ENCODE measurements around the gene BLOC1S4.
A peak's percentile ranks its signal among the peaks of the same experiment; 100 is the strongest.

The BLOC1S4 gene

DNA sequence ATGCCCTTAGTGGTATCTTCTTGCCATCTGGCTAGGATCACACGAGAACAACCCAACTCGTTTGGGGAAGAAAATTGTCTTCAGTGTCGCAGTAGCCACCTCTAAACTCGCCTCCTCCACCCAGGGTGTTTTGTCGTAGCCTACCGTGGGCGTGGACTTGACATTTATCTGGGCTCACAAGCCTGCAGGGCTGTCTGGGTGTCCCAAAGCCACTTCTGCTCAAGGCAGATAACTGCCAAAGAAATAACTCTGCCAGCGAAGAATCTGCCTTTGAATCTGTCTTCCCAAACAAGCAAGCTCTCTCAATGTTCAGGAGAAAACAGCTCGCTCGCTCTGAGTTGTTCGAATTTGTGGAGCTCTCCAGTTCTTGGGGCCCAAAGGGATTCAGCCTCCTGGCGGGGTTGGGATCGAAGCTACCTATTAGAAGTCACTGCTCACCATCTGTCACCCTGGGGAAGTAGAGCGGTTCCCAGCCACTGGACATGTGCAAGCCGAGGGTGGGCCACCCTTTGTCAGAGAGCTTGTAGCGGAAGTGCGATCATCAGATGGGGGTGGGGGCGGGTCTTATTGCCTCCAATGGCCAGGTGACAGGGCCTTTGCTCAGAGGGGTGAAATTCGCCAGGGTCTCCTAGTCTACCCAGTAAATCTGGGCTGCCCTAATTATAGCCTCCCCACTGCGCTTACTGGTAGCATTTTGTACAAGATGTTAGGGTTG lies 14.8 kb downstream of the BLOC1S4 start:
- intact Hi-C loops (cut with DNase I) = no loop called here
- peak in 5 of 42 donors; percentile 14 to 29 (median 27) for DNase-seq

DNA sequence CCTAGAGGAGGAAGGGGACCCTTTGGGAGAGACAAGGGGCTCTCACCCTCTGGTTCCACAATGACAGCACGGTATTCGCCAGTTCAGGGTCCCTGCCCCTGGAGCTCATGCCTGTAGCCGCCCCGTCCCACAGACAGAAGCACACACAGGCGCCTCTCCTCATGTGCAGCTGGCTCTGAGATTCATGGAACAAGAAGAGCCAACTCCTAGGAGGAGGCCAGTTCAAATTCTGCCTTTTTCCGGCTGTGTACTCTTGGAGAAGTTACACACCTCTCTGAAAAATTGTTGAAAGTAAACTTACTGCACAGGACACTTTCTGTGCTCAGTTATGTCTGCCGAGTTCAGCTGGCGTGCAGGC lies 15.3 kb downstream of the BLOC1S4 start:
- peak in 1 of 42 donors; percentile 16 for DNase-seq
- intact Hi-C loops (cut with DNase I) = no loop called here

DNA sequence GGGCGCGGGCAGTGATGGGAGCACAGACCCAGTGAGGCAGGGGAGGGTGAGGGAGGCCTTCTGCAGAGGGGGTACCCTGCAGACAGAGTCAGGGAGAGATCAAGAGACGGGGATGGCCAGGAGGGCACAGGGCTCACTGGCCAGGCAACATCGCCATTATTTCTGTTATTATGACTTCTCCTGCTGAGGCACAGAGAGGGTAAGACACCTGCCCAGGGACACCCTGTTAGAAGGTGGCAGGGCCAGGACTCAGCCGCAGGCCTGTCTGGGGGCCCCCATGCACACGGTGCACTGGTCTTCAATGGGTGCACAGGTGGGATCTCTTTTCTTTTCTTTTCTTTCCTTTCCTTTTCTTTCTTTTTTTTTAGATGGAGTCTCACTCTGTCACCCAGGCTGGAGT lies 15.8 kb downstream of the BLOC1S4 start:
- intact Hi-C loops (cut with DNase I) = no loop called here
- peak in 3 of 42 donors; percentile 4 to 20 (median 14) for DNase-seq

DNA sequence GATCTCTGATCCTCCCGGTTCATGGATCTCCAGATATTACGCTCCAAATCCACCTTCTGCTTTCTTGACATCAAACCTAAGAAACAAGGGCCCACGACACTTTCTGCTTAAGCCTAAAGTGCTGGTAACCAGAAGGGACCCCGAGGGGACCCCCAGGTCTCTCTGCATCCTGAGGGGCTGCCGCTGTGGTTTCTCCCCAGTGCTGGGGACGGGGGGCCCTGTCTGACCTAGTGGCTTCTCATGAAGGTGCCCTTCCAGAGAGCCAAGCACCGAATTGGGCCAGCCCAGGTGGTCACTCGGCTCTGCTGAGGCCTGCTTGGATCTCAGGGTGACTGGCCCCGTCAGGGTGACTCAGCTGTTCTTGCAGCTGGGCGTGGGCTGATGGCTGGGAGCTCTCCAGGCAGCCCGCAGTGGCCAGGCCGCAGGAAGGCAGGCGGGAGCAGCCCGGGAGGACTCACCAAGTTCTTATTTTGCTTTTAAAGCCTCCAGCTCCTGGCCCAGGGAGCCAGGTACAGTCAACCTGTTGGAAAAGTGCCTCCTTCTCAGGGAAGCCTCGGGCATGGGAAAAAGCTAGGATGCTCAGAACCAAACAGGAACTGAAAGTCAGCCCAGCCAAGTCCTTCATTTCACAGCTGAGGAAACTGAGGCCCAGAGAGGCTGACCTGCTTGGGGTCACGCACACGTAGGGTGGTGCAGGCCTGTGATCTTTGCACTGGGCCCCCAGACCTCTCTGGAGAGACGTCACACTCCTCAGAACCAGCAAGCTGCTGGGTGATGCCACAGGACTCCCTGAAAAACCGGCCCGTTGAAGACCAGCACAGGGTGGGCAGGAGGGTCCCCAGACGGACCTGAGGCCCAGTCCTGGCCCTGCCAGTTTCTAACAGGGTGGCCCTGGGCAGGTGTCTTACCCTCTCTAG lies 16.7 kb downstream of the BLOC1S4 start:
- DNase-seq = peak; percentile 39 to 90 (median 72)
- intact Hi-C loops (cut with DNase I) = no loop called here

DNA sequence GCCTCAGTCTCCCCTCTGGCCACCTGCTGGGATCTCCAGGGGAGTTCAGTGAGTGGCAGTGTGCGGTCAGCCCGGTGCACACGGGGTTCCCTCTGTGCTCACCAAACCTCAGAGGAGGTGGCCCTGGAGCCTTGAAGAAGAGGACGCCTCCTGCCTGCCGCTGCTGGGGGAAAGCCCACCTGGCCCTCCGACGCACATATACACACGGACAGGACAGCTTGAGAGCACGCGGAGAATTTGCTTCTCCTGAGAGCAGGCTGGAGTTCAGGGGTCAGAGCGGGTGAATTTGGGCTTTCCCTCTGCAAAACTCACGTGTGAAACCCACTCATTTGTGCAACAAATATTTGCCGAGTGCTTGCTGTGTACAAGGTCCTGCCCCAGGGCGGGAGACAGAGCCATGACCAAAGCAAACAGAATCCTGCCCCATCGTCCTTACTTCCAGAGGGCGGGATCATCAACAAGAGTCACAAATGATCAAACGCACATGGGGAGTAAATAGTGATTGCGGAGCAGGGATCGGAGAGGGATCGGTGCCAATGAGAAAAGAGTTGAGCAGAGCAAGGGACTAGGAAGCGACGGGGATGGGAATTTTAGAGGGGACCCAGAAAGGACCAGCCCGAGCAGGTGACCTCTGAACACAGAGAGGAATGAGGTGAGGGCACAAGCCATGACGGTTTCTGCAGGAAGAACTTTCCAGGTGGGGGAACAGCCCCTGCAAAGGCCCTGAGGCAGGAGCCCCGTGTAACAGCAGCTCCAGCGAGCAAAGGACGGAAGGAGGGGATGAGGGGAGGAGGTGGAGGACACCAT lies 17.6 kb downstream of the BLOC1S4 start:
- peak in 4 of 42 donors; percentile 11 to 42 (median 18) for DNase-seq
- intact Hi-C loops (cut with DNase I) = no loop called here

DNA sequence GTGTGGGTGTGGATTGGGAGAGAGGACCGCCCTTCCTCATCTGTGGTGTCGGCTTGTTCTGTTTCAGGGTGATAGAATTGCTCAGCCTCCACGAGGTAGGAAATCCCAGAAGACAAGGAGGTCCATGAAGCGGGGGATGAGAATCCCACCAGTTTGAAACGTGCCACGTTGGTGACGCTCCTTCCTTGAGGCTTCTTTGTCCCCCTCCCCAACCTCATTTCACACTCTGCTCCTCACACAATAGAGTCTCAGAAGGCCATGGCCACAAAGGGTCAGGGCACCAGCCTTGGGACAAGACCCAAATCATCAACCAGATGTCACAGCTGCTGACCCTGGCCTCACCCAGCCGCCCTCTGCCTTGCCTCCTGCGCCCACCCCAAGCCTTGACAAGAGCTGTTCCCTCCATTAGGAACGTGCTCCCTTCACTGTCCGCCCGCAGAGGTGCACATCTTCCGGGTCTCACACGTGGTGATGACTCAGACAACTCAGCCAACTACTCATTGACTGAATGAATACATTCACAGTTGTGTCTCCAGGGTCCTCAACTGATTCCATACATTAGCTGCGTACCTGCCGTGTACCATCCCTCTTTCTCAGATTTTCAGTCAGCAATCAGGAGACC lies 18.3 kb downstream of the BLOC1S4 start:
- intact Hi-C loops (cut with DNase I) = no loop called here
- DNase-seq = peak in 3 of 42 donors; percentile 13 to 62 (median 18)

DNA sequence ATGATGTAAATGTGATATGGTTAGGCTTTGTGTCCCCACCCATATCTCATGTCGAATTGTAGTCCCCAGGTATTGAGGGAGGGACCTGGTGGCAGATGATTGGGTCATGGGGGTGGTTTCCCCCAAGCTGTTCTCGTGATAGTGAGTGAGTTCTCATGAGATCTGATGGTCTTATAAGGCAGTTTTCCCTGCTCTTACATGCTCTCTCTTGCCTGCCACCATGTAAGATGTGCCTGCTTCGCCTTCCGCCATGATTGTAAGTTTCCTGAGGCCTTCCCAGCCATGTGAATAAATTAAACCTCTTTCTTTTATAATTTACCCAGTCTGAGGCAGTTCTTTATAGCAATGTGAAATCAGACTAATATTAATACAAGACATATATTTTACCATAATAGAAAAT lies 23.9 kb downstream of the BLOC1S4 start:
- no peak for DNase-seq
- intact Hi-C loops (cut with DNase I) = no loop called here

DNA sequence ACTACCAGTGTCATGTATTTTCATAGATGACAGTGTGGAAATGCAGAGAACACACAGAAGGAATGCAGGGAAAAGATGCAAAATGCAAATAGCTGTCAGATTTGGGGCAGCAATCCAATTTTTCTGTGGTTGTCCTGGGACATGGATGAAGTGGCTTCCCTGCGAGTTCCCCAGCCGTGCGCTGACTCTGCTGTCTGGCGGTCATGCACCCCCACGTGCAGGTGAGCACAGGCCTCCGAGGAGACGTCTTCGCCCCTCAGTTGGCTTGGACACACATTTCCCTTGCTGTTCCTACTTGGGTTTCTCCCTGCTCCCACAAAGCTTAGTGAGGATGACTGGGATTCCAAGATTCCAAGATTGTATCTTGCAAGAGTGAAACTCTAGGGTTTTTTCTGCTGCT lies 24.4 kb downstream of the BLOC1S4 start:
- DNase-seq = no peak
- intact Hi-C loops (cut with DNase I) = no loop called here

DNA sequence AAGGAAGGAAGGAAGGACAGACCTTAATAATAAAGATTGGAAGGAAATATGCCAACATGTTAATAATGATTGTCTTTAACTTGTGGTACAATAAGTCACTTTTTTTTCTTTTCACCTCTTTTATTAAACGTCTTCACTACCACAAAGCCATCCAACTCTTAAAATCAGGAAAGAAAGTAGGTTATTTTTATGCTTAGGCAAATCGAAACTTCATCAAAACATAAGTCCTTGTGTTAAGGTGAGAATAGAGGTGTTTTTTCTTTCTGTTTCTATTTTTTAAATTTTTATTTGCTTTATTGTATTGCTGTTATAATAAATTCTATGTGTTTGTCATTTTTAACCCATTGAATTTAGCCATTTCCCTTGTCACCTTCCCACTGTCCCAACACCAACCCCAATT lies 26.5 kb downstream of the BLOC1S4 start:
- DNase-seq = no peak
- intact Hi-C loops (cut with DNase I) = no loop called here

DNA sequence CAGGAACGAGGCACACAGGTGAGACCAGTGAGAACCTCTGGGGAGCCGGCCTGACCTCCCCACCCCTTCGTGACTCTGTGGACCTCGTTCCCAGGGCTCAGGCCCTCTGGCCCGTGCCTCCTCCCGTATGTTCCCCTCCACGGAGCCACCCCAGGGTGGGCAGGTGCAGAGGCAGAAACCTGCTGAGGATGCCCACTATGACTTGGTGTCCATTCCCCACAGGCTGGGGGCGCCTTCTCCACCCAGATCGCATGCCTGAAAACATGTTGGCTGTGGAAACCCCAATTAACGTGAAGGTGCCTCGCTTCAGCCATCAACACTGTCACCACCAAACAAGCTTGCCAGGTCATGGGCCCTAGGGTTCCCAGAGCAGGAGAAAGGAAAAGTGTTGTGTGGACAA lies 27.0 kb downstream of the BLOC1S4 start:
- intact Hi-C loops (cut with DNase I) = no loop called here
- DNase-seq = no peak

DNA sequence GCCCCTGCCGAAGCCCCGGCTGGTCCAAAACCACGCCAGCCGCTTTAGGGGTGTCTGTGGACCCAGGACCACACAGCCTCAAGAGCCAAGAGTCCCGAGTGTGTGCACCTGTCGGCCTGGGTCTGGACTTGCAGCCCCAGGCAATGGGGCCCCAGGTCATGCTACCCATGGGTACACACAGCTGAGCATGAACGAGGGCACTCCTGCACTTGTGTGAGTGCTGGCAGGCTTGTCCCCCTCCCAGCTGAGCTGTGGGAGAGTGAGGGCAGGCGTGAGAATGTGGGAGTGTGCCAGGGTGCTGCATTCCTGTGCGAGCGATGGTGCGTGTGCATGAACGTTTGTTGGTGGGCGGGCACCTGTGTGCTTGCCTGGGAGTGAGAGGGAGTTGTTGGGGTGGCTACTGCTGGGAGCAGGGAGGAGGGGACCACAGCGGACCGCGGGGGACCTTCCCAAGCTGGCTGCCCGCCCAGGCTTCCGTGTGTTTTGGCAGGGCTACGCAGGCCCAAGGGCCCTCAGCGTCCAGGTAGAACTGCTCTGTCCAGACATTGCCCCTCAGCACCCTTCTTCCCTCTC lies 30.8 kb downstream of the BLOC1S4 start:
- intact Hi-C loops (cut with DNase I) = no loop called here
- DNase-seq = peak in 6 of 42 donors; percentile 11 to 56 (median 32)

DNA sequence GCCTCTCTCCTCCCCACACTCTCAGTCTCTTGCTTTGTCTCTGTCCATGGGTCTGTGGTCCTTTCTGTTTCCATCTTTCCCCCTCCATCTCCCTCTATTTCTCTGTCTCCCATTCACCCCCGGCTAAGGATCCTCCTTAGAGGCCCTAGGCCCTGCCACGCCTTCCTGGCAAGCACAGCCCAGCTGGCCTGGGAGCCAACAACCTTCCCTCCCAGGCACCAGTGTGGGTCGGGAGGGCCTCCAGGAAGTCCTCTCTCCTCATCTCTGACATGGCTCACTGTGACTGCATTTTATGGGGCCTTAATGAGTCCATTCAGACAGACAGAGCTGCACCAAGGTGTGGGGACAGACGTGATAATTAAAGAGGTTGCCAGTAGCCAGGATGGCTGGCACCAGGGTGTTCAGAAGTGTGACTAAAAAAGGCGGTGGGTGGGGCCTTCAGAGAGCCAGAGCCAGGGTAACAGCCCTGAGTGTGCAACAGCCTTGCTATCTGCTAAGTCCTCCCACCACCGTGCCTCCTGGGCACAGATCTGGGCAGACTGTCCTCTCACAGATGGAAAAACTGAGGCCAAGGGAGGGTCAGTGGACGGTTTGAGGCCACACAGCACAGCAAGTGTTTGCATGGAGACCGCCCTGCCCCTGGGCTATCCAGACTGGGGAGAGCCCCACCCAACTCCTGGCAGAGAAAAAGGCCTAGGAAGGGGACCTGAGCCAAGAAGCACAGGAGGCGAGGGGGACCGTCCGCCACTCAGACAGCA lies 31.5 kb downstream of the BLOC1S4 start:
- no peak for DNase-seq
- intact Hi-C loops (cut with DNase I) = no loop called here

DNA sequence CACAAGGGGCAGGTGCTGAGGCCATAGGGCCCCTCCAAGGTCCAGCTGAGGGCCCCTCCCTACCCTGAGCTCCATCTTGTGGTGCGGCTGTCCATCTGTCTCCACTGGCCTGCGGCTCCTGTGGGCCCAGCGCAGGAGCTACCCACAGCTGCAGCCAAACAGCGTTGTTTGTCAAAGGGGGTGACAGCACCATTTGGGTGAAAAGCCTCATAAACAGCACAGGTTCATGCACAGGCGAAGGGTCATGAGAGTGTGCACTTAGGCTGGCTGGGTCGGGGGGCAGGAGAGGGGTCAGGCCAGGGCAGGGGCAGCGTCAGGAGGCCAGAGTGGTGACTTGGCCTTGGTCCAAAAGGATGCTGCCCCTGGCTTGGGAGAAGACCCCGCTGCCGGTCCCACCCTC lies 32.3 kb downstream of the BLOC1S4 start:
- DNase-seq = no peak
- intact Hi-C loops (cut with DNase I) = no loop called here

DNA sequence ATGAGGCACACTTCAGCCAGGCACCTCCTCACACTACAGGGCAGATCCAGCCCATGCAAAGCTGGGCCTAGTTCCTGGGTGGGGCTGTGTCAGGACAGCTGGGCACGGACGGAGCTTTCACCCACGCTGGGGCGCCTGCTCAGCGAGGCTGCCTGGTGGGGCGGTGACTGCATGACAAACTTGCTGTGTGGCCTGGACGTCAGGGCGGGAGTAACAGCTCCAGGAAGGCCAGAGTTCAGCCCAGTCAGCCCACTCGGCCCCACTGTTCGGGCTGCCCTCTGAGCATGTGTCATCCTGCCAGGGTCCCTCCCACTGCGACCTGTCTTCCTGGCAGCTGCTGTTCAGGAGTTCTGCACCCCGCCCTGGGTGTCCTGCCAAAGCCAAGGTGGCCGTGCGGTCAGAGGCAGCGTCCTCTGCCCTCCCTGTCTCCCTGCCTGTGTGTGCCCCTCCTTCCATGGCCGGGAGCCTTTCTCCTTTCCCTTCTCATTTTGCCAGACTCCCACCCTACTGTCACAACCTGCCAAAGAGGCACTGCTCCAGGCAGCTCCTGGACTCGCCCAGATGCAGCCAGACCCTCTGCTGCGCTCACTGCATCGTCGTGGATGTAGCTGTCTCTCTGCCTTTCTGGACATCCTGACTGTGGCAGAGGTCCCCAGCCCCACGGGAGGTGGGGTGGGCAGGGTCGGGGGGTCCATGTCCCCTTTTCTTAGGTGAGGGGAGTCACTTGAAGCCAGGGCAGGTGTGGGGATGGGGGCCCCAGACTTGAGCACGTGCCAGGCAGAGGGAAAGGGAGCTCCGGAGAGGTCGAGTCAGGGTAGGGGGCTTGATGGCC lies 33.6 kb downstream of the BLOC1S4 start:
- intact Hi-C loops (cut with DNase I) = no loop called here
- DNase-seq = no peak

DNA sequence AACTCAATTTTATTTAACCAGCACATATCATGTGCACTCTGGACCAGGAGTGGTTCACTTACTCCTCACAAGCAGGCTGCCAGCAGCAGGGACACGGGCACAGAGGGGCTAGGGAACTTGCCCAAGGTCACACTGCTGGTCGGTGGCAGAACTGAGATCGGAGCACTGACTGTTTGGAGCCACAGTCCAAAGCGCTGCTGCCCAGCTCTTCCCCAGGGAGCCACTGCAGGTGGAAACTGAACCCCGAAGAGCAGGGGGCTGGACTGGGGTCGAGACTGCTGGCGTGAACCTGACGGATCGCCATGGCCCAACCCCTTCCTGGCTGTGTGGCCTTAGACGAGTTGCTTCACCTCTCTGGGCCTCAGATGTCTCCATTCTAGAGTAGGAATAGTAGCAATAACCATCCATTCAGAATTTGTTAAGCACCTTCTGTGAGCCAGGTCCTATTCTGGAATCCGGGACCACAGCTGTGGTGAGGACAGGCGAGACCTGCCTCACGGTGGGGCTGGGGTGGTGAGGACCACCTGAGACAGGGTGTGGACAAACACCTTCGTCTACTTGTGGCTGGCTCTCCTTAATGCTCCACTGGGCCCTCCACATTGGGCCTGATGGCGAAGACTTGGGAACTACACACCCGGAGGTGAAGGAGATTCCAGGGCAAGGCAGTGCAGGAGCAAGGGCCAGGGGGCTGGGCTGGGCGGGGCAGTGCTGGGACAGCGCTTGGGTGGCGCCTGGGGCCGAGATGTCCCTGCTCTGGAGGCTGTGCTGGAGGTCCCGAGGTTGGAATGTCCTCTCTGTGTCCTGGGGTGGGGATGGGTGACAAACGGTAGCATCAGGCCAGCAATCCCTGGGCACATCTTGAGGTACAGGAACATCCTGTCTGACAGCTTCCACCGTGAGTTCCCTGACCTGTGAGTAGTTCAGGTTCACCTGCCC lies 34.6 kb downstream of the BLOC1S4 start:
- intact Hi-C loops (cut with DNase I) = no loop called here
- DNase-seq = no peak

Data from head of caudate nucleus (tissue), 42 donors.